KMS-11 (cell line): ENCODE data around the gene CHML.

ENCODE experiments used
- H2AFZ ChIP-seq: fragments of 200-600 bp; sonication (generic); 2 replicates; pipeline ENCODE4 v1.6.1; 2016; ENCODE audit warnings: antibody characterized with exemption, mixed run types, low read depth
- H3K27ac ChIP-seq: fragments of 200-600 bp; sonication (generic); 2 replicates; pipeline ENCODE4 v1.6.1; 2016; ENCODE audit warnings: mild to moderate bottlenecking, mixed run types
- H3K27me3 ChIP-seq: fragments of 200-600 bp; sonication (generic); 2 replicates; pipeline ENCODE4 v1.6.1; 2017; ENCODE audit warnings: mild to moderate bottlenecking, low read depth, mixed run types, moderate library complexity; ENCODE audit not compliant: insufficient read depth
- H3K36me3 ChIP-seq: fragments of 200-600 bp; sonication (generic); 2 replicates; pipeline ENCODE4 v1.6.1; 2017; ENCODE audit warnings: mild to moderate bottlenecking, mixed run types; ENCODE audit not compliant: insufficient read depth
- H3K4me1 ChIP-seq: fragments of 200-600 bp; sonication (generic); 2 replicates; pipeline ENCODE4 v1.6.1; 2016; ENCODE audit warnings: mild to moderate bottlenecking, low read depth, mixed run types; ENCODE audit not compliant: poor library complexity, severe bottlenecking
- H3K4me2 ChIP-seq: fragments of 200-600 bp; sonication (generic); 2 replicates; pipeline ENCODE4 v1.7.0; 2016; ENCODE audit warnings: mild to moderate bottlenecking, mixed run types
- H3K4me3 ChIP-seq: fragments of 200-600 bp; sonication (generic); IDR thresholded peaks from 2 replicates; pipeline ENCODE4 v1.6.1; 2017; ENCODE audit warnings: low read depth, low read length, mixed read lengths; ENCODE audit not compliant: insufficient read depth
- H3K79me2 ChIP-seq: fragments of 200-600 bp; sonication (generic); 2 replicates; pipeline ENCODE4 v1.6.1; 2016; ENCODE audit warnings: low read depth, mixed run types; ENCODE audit not compliant: insufficient read depth
- H3K9ac ChIP-seq: fragments of 200-600 bp; sonication (generic); 2 replicates; pipeline ENCODE4 v1.6.1; 2016; ENCODE audit warnings: mild to moderate bottlenecking, mixed run types
- H4K20me1 ChIP-seq: fragments of 200-600 bp; sonication (generic); 2 replicates; pipeline ENCODE4 v1.6.1; 2016; ENCODE audit warnings: mild to moderate bottlenecking, mixed run types; ENCODE audit not compliant: insufficient read depth
- CTCF ChIP-seq: fragments of 200-600 bp; sonication (generic); conservative IDR thresholded peaks from 2 replicates; pipeline ENCODE4 v1.6.1; 2017; ENCODE audit warnings: low read depth, mild to moderate bottlenecking, antibody characterized with exemption, low read length, moderate library complexity, mixed read lengths

The CHML gene

GRCh38 chr1:241644259-241644658 is 4.1 kb upstream of the CHML start:
- TF ChIP-seq CTCF: no peak
- H3K4me2 ChIP-seq: no peak overlapping the region

GRCh38 chr1:241642593-241642944 is 2.4 kb upstream of the CHML start:
- Histone ChIP-seq H3K4me3 (no peak overlapping the region), H2AFZ (no peak overlapping the region), H3K4me1 (peaks cover 16% of the 10 kb centered on the region), H4K20me1 (no peaks in the 10 kb centered on the region), H3K9ac (no peak overlapping the region), H3K36me3 (no peaks in the 10 kb centered on the region), H3K27ac (no peak overlapping the region), H3K27me3 (no peaks in the 10 kb centered on the region), H3K4me2 (no peak overlapping the region), H3K79me2 (peaks cover 19% of the 10 kb centered on the region)
- TF ChIP-seq CTCF: no peak

More at GRCh38 chr1:241644259-241644658, 4.1 kb upstream of the CHML start:
- Histone ChIP-seq H3K36me3 (no peaks in the 10 kb centered on the region), H4K20me1 (no peaks in the 10 kb centered on the region), H3K27ac (no peak overlapping the region), H3K79me2 (peaks cover 2% of the 10 kb centered on the region; the same call in 1 of the 2 replicates), H2AFZ (no peak overlapping the region), H3K27me3 (no peaks in the 10 kb centered on the region), H3K4me1 (peaks cover 7% of the 10 kb centered on the region), H3K9ac (no peak overlapping the region), H3K4me3 (no peak overlapping the region)

GRCh38 chr1:241641773-241642592 is 1.8 kb upstream of the CHML start:
- H3K27ac ChIP-seq: no peak overlapping the region
- no peak overlapping the region for H3K9ac ChIP-seq
- H3K4me2 ChIP-seq: no peak overlapping the region
- H2AFZ ChIP-seq: no peak overlapping the region
- no peaks in the 10 kb centered on the region for H3K27me3 ChIP-seq
- TF ChIP-seq CTCF: no peak
- peaks cover 25% of the 10 kb centered on the region for H3K79me2 ChIP-seq
- H3K4me3 ChIP-seq: no peak overlapping the region
- H4K20me1 ChIP-seq: no peaks in the 10 kb centered on the region
- peaks cover 22% of the 10 kb centered on the region for H3K4me1 ChIP-seq
- no peaks in the 10 kb centered on the region for H3K36me3 ChIP-seq

- no peaks in the 10 kb centered on the region for H4K20me1 ChIP-seq
- TF ChIP-seq CTCF: no peak
- H2AFZ ChIP-seq: peak overlapping the region; percentile 99
- peak overlapping the region; percentile 28; the same call in 1 of the 2 replicates for H3K9ac ChIP-seq
- H3K27ac ChIP-seq: no peak overlapping the region
- H3K4me1 ChIP-seq: peaks cover 29% of the 10 kb centered on the region
- no peaks in the 10 kb centered on the region for H3K36me3 ChIP-seq
- no peaks in the 10 kb centered on the region for H3K27me3 ChIP-seq
- peaks cover 33% of the 10 kb centered on the region for H3K79me2 ChIP-seq
- peak overlapping the region; percentile 87 for H3K4me2 ChIP-seq
- peak overlapping the region; percentile 84 for H3K4me3 ChIP-seq
These were observed 876 bp upstream of the CHML start for GRCh38 chr1:241640867-241641622.
